GM11168 (cell line): Measurements from ENCODE around the gene ADAM11.

Experiments used
- in situ Hi-C: fragments of 300-500 bp; cut with MboI; formaldehyde crosslinking; loops from one replicate; pipeline ENCODE4 v1.12.0; 2022; ENCODE audit warnings: low sequenced_read_pairs; ENCODE audit not compliant: unreplicated experiment

Gene ADAM11

DNA sequence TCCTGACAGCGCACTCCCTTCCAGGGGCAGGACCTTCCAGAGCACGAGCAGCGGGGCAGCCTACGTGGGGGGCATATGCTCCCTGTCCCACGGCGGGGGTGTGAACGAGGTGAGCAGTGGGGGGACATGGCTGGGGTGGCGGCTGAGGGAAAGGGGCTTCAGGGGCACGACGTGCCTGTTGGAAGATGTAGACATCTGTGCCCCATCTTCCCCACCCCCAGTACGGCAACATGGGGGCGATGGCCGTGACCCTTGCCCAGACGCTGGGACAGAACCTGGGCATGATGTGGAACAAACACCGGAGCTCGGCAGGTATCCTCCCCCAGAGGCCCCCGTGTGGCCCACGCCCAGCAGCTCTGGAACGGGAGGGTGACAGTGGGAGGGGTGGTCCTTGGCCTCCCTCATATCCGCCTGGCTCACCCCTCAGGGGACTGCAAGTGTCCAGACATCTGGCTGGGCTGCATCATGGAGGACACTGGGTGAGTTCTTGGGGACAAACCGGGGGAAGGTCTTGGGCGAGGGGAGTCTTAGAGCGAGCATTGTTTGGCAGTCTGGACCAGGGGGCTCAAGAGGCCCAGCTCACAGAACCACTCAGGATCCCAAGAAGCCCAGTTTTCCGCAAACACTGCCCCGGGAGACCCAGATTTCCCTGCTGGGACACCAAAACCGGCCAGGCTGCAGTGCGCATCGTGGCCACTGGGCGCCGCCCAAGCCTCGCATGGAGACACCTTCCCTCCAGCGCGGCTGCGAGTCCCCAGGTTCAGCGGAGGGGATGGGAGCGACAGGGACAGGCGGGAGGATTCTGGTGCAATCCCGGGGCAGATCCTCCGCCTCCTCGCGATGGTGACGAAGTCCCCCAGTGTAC, 15.7 kb downstream of the ADAM11 start:
- in situ Hi-C loops, result no loop called here

DNA sequence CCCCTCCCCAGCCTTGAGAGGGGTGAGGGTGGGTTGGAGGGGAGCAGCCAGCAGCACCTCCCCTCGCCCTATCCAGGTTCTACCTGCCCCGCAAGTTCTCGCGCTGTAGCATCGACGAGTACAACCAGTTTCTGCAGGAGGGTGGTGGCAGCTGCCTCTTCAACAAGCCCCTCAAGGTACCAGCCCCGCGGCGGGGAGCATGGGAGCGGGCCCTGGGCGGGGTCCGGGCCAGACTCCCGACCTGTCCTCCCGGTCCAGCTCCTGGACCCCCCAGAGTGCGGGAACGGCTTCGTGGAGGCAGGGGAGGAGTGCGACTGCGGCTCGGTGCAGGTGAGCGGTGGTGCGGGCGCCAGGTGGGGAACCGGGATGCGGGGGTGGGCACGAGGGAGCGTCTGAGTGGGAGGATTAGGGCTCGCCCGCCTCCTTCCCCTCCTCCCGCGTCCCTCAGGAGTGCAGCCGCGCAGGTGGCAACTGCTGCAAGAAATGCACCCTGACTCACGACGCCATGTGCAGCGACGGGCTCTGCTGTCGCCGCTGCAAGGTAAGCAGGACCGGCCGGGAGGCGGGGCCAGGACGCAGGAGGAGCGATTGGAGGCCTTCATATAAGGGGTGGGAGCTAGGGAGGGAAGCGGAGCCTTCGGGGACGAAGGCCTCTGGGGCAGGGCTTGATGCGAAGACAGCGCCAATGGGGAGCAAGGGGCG, 16.5 kb downstream of the ADAM11 start:
- in situ Hi-C loops, result no loop called here

DNA sequence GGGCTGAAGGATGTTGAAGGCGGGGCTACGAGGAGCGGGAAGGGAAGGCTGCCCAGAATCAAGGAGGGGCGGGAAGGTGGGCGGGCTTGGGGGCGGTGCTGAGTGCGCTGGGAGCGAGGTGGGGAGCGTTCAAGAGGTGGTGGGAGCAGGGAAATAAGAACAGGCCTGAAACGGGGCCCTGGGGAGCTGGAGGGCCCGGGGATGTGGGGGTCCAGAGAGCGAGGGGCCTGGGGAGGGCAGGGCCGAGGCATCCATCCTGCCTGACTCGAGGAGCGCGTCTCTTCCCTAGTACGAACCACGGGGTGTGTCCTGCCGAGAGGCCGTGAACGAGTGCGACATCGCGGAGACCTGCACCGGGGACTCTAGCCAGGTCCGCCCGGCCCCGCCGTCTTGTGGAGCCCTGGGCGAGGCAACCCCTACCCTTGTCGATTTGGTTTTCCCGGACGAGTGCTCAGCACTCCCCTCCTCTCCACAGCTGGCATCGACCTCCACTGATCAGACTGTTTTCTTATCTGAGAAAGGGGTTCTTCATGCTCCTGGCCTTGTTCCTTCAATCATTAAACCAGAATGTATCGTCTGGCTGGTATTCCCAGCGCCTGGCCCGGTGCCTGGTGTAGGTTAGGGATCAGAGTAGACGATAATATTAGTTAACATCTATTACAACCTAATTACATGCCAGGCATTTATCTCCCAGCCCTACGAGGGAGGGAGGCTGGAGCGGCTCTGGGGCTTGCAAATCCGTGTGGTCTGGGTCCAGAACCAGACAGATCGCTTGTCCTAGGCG, 17.2 kb downstream of the ADAM11 start:
- in situ Hi-C loops, result no loop called here

DNA sequence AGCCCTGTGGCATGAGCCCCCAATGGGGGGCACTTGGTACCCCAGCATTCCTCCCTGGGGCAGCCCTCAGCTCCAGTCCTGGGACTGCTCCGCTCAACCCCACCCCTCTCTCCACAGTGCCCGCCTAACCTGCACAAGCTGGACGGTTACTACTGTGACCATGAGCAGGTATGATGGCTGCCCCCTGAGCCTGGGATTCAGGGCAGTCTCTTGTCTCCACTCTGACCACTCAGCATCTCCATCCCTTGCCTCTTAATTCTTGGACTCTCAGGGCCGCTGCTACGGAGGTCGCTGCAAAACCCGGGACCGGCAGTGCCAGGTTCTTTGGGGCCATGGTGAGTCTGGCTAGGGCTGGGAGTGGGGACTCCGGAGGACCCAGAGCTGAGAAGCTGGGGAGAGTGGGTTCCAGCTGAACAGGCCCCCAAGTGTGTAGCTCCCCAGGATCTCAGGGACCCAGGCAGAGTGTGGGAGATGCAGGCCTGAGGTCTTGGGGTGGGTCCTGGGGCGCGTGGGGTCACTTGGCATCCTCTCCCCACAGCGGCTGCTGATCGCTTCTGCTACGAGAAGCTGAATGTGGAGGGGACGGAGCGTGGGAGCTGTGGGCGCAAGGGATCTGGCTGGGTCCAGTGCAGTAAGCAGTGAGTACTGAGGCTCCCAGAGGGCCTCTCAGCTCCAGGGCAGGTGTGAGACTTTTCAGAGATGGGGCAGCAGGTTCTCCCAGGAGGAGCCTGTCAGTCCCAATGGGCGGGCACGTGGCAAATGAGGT, 18.0 kb downstream of the ADAM11 start:
- in situ Hi-C loops, result no loop called here

DNA sequence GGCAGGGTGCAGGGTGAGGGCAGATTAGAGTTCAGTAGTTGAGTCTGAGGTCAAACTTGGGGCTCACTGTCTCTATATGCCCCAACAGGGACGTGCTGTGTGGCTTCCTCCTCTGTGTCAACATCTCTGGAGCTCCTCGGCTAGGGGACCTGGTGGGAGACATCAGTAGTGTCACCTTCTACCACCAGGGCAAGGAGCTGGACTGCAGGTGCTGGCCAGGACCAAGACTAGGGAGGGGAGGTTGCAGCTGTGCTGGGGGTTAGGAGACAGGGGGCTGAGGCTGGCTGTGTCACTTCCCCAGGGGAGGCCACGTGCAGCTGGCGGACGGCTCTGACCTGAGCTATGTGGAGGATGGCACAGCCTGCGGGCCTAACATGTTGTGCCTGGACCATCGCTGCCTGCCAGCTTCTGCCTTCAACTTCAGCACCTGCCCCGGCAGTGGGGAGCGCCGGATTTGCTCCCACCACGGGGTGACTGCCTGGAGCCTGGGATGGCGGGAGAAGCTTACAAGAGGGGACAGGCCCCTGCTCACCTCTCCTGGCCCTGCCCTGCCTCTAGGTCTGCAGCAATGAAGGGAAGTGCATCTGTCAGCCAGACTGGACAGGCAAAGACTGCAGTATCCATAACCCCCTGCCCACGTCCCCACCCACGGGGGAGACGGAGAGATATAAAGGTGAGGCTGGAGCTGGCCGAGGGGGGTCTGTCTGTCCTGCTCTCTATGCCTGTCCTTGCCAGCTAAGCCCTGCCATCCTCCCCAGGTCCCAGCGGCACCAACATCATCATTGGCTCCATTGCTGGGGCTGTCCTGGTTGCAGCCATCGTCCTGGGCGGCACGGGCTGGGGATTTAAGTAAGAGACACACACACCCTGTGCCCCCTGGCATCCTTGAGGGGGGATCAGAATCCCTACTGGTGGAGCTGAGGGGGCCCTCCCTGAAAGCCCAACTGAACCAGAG, 18.9 kb downstream of the ADAM11 start:
- in situ Hi-C loops, result no loop called here

DNA sequence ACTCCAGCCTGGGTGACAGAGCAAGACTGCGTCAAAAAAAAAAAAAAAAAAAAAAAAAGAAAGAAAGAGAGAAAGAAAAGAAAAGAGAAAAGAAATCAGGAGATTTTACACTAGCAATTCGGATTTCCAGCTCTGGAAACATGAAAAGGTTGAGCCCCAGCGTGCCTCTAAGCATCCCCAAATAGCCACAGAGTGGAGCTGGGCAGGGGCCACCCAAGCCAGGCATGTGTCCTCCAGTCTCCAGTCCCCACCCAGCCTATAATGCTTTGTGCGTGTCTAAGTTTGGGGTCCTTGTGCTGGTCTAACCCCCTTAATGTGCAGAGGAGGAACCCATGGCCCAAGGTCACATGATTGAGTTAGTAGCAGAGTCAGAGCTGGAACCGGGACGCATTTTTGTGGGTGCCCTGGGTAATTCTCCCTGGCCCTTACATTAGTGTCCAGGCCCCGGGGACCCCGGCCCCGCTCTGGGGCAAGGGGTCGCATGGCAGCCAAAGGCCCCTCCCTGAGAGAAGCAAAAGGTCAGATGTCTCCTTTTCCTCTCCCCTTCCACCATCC, 19.9 kb downstream of the ADAM11 start:
- in situ Hi-C loops, result no loop called here

DNA sequence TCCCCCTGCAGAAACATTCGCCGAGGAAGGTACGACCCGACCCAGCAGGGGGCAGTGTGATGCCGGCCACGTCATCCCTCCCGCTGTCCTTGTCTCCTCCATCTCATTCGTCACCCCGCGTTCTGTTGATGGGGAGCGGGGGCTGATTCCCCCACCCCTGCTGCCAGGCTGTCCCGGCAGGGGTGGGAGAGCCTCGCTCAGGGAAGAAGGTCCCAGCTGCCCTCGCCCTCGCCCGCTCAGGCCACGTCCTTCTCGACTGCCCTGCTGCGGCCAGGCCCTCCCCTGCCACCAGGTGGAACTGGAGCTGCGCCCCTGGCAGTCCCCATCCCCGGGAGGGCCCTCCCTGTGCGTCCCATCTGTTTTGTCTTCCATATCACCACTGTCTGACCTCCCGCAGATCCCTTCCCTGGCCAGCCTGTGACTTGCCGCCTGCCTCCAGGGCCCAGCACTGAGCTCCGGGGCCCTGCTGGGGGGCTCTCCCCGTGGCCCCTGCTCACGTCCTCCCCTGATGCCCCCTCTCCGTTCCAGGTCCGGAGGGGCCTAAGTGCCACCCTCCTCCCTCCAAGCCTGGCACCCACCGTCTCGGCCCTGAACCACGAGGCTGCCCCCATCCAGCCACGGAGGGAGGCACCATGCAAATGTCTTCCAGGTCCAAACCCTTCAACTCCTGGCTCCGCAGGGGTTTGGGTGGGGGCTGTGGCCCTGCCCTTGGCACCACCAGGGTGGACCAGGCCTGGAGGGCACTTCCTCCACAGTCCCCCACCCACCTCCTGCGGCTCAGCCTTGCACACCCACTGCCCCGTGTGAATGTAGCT, 20.6 kb downstream of the ADAM11 start:
- in situ Hi-C loops, result loop anchor here (5.0 kb wide), 1 partner anchor 73 kb away; no protein-coding TSS in a partner anchor

DNA sequence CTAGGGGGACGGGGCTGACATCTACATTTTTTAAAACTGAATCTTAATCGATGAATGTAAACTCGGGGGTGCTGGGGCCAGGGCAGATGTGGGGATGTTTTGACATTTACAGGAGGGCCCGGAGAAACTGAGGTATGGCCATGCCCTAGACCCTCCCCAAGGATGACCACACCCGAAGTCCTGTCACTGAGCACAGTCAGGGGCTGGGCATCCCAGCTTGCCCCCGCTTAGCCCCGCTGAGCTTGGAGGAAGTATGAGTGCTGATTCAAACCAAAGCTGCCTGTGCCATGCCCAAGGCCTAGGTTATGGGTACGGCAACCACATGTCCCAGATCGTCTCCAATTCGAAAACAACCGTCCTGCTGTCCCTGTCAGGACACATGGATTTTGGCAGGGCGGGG, 21.4 kb downstream of the ADAM11 start:
- in situ Hi-C loops, result loop anchor here (5.0 kb wide), 1 partner anchor 72 kb away; no protein-coding TSS in a partner anchor

DNA sequence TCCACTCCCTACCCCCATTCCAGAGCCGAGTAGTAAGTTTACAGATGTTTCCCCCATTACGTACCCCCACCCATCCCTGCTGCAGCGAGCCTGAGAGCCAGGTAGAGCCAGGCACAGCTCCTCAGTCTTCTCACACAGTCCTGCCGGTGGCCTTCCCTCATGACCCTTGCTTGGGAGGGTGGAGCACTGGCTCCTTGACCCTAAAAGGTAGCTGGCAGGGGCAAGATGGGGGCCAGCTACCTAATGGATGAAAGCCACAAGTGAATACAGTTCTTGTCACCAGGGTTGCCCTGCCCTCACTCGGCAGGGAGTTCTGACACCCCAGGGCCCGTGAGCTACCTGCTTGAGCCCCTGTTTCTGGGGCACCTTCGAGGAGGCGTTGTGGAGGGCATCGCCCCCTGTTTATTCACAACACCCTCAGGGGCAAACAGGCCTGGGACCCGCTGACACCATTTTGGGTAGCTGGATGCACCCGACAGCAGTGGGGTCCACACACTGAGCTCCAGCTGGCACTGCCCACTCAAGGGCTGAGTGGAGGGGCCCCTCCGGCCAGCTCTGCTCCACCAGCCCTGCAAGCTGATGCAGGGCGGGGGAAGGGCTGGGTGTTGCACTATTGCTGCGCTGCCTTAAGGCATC, 22.2 kb downstream of the ADAM11 start:
- in situ Hi-C loops, result loop anchor here (5.0 kb wide), 1 partner anchor 71 kb away; no protein-coding TSS in a partner anchor

DNA sequence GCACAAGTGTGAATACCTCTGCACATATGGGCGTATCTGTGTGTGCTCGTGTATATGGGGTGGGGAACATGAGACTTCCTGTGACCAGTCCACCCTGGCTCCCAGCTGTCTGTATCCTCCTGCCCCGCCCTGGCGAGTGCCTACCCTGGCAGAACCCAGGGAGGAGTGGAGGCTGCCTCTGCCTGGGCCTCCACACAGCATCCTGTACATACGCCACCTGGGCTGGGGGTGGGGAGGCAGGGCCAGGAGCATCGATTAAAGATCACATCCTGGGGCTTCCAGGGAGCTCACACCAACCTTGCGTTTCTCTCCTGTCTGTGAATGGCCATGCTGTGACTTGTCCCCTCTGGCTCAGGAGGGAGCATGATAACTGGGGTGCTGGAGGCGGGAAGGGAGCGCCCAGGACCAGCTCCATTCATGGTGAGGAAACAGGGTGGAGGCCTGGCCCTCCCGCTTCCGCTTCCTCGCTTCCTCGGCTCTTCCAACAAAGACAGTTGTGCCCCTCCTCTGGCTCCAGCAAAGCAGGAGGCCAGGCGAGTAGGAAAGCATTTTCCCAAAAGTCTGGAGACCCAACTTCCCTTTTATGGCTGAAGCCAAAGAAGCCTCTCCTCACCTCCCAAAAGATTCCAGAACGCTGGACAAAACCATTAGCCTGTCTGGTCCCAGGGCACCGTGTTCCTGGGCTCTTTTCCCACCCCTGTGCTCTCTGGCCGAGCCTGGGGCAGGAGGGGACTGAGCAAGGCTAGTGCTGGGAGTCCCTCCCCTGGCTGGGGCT, 22.9 kb downstream of the ADAM11 start:
- in situ Hi-C loops, result loop anchor here (5.0 kb wide), 1 partner anchor 71 kb away; no protein-coding TSS in a partner anchor

DNA sequence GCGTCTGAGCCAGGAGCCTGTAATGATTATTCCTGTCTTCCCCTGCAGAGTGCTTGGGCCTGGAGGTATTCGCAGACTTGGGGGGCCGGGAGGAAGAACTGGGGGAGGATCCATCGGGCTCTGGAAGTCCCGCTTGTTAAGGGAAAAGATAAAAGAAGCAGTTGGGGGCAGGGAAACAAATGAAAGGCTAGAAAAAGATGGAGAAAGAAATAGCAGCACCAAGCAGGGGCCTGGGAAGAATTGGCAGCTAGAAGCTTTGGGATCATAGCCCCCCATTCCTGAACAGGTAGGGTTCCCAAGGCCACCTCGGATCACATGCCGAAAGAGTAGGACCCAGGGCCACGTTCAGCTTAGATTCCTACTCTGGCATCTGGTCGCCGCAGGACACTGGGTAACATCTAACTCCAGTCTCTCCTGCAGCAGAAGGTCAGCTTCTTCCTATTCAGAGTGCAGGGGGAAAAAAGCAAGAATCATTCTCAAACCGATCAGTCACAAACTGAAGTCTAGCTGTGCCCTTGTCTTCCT, 23.6 kb downstream of the ADAM11 start:
- in situ Hi-C loops, result loop anchor here (5.0 kb wide), 1 partner anchor 70 kb away; no protein-coding TSS in a partner anchor

DNA sequence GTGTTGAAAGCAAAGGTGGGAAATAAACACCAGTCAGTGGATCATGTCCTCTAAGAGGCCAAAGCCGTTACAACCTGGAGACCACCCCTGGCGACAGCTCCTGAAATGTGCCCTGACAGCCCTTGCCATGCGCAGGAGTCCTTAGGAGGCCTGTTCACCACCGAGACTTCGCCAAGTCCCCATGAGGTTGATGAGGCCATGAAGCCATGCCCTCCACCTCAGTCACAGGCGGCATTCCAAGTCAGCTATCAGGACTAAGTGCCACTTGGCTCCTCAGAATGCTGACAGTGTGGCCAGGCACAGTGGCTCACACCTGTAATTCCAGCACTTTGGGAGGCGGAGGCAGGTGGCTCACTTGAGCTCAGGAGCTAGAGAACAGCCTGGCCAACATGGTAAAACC, 27.1 kb downstream of the ADAM11 start:
- in situ Hi-C loops, result no loop called here

DNA sequence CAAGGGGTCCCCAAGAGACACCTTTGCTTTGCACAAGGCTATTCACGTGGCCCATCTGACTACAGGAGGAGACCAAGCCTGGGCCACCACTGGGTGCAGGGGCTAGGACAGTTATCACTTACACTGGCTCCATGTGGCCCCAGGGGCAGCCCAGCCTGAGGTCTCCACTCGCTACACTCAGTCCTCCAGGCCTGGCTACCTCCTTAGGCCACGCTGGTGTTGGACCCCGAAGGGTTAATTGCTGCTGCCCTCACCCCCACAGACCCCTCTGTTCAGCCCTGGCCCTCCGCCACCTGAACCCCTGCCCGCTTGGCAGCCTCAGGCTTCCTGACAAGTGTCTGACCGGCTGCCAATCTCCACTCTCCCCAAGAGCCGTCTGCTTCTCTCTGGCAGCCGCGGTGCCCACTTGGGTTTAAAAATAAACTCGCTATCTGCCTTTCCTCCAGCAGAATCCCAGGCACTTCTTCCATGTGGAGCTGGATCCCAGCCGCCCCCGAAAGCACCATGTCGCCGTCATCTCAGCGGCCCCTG, 27.8 kb downstream of the ADAM11 start:
- in situ Hi-C loops, result no loop called here

DNA sequence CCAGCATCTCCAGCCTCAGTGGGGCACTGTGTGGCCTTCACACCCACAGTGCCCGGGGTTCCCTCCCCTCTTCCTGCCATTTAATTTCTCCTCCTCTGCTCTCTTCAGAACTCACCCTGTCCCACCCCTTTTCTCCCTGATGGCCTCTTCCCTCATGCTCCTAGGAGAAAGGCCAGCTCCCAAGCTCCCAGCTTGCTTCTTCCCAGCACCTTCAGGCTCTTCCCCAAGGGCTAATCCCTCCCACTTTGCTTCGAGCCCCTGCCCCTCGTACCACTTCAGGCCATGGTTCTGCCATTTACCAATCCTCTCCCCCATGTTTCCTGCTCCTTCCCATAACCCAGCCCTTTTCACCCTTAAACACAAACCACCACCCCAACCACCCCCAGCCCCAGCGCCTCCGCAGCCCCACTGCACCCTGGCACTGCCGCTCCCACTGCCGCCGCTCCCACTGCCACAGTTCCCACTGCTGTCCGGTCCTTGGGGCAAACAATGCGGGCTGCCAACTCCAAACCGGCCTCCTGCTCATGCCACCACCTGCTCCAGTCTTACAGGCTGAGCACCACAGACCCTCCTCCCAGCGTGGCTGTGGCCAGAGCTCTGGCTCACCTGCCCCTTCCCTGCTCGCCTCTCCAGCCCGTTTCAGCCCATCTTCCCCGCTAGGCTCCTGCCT, 28.6 kb downstream of the ADAM11 start:
- in situ Hi-C loops, result no loop called here

DNA sequence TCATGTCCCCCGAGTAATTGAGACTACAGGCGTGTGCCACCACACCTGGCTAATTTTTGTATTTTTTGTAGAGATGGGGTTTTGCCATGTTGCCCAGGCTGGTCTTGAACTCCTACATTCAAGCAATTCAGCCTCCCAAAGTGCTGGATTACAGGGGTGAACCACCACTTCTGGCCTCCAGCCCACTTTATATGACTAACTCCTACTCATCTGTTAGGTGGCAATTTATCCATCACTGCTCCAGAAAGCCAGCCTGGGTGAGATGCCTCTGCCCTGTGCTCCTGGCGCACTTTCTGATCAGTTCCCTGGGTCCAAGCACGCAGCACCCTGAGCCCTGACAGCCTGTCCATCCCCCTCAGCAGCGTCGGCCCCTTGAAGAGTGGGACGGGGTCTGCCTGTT, 29.4 kb downstream of the ADAM11 start:
- in situ Hi-C loops, result no loop called here
